Fibroblast of villous mesenchyme (primary cell): Measurements from ENCODE around the gene CHTOP. TPM values are rescaled to one million over a fixed set of nuclear protein-coding genes. Genes with fewer than 3 reads are reported as not detected.
"Not testable (repeated sequence)": the region's sequence is repeated elsewhere in the genome, so short reads cannot be mapped to it uniquely, and the experiment has no call there.

Source experiments
- DNase-seq: peaks from one replicate; pipeline ENCODE4 v3.0.0-alpha.2; 2010; ENCODE audit warnings: low read depth
- H3K4me3 ChIP-seq: 2 replicates; pipeline ENCODE4 v1.5.1; 2011; ENCODE audit warnings: low read depth, mild to moderate bottlenecking, low read length
- CTCF ChIP-seq: IDR thresholded peaks from 2 replicates; pipeline ENCODE4 v1.5.1; 2012; ENCODE audit warnings: low read depth, mild to moderate bottlenecking, low read length; ENCODE audit not compliant: insufficient read depth
- total RNA-seq: library from RNA; depleted of rRNA; stranded (reverse); fragments of >200 nt; gene quantifications from 2 replicates; pipeline ENCODE4 v1.2.3, GENCODE V29; 2012

Gene CHTOP
- total RNA-seq, 1 donor = 47.9 TPM

GRCh38 chr1:153639280-153639679 lies 5.4 kb downstream of the CHTOP start:
- TF ChIP-seq CTCF = no peak
- no peak for DNase-seq
- H3K4me3 ChIP-seq = no peak overlapping the region

- DNase-seq, H3K4me3 ChIP-seq: not testable (repeated sequence)
Measured at GRCh38 chr1:153640213-153640612, 6.3 kb downstream of the CHTOP start.

- TF ChIP-seq CTCF = no peak
- no peak overlapping the region for H3K4me3 ChIP-seq
- no peak for DNase-seq
Measured at GRCh38 chr1:153640861-153641260, 7.0 kb downstream of the CHTOP start.

GRCh38 chr1:153642161-153642560 lies 8.3 kb downstream of the CHTOP start:
- H3K4me3 ChIP-seq = no peak overlapping the region
- TF ChIP-seq CTCF = no peak
- no peak for DNase-seq

GRCh38 chr1:153643100-153643499 lies 9.2 kb downstream of the CHTOP start:
- H3K4me3 ChIP-seq = no peak overlapping the region
- TF ChIP-seq CTCF = no peak
- no peak for DNase-seq

GRCh38 chr1:153643816-153644215 lies 9.9 kb downstream of the CHTOP start:
- DNase-seq = no peak
- TF ChIP-seq CTCF = no peak
- H3K4me3 ChIP-seq = no peak overlapping the region

- no peak for DNase-seq
- H3K4me3 ChIP-seq = no peak overlapping the region
- TF ChIP-seq CTCF = no peak
Measured at GRCh38 chr1:153646672-153647345, 12.9 kb downstream of the CHTOP start.
